LNCAP (cell line): Measurements from ENCODE around the gene ABCC12.

Experiments
- CTCF ChIP-seq: fragments of 450-650 bp; IDR thresholded peaks from 2 replicates; pipeline ENCODE4 v1.5.1; 2017; ENCODE audit warnings: mild to moderate bottlenecking

ABCC12 gene

GRCh38 chr16:48160575-48160974, 4.8 kb upstream of the ABCC12 start:
- TF ChIP-seq CTCF, result no peak

- TF ChIP-seq CTCF, result no peak
Measured at GRCh38 chr16:48158296-48158695, 2.5 kb upstream of the ABCC12 start.

GRCh38 chr16:48157794-48158193, 2.0 kb upstream of the ABCC12 start:
- no peak for TF ChIP-seq CTCF

GRCh38 chr16:48157302-48157701, 1.5 kb upstream of the ABCC12 start:
- TF ChIP-seq CTCF, result no peak

- TF ChIP-seq CTCF, result peak; percentile 93
Measured at GRCh38 chr16:48156790-48157209, 1.0 kb upstream of the ABCC12 start.

- no peak for TF ChIP-seq CTCF
Measured at GRCh38 chr16:48153774-48154173, 2.0 kb downstream of the ABCC12 start.

- TF ChIP-seq CTCF, result no peak
Measured at GRCh38 chr16:48152226-48152625, 3.6 kb downstream of the ABCC12 start.

GRCh38 chr16:48150707-48151106, 5.1 kb downstream of the ABCC12 start:
- TF ChIP-seq CTCF, result no peak
